Renal pelvis (tissue), 4 donors: ENCODE data around the gene SLC35F6. TPM values are rescaled to one million over a fixed set of nuclear protein-coding genes. Genes with fewer than 3 reads are reported as not detected.
"Not testable (repeated sequence)": the region's sequence is repeated elsewhere in the genome, so short reads cannot be mapped to it uniquely, and the experiment has no call there.

Experiments
- DNase-seq: peaks from one replicate; pipeline ENCODE4 v3.0.0-alpha.2; 2013
- polyA plus RNA-seq, 3 donors: library from polyadenylated mRNA; unstranded; fragments of 120-200 nt; gene quantifications; one replicate each; pipeline ENCODE4 v1.2.1, GENCODE V29; 2013; ENCODE audit not compliant: insufficient read length in 3 of 3

SLC35F6 gene
- polyA plus RNA-seq, 3 donors, result 16.1 to 18.2 (median 18.1) TPM

DNA sequence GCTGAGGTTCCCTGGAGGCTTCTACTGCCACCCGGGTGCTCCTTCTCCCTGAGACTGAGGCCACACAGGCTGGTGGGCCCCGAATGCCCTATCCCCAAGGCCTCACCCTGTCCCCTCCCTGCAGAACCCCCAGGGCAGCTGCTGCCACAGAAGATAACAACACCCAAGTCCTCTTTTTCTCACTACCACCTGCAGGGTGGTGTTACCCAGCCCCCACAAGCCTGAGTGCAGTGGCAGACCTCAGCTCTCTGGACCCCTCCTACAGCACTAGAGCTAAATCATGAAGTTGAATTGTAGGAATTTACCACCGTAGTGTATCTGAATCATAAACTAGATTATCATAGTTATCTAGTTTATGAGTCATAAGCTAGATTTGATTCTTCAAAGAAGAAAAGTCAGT is 14.4 kb downstream of the SLC35F6 start:
- no peak for DNase-seq

DNA sequence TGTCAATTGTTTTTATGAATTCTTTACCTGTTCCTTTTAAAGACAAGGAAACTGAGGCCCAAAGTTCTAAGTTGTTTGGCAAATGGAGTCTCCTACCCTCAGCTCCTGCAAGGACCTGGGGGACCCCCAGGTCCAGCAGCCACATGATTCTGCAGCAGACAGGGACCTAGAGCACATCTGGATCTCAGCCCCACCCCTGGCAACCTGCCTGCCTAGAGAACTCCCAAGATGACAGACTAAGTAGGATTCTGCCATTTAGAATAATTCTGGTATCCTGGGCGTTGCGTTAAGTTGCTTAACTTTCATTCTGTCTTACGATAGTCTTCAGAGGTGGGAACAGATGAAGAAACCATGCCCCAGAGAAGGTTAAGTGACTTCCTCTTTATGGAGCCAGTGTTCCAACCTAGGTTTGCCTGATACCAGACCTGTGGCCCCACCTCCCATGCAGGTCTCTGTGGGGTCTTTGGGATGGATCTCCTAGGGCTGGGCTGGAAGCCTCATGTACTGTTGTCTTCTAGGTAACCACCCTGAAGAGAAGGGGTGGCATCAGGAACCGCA is 16.2 kb downstream of the SLC35F6 start:
- DNase-seq, result no peak

DNA sequence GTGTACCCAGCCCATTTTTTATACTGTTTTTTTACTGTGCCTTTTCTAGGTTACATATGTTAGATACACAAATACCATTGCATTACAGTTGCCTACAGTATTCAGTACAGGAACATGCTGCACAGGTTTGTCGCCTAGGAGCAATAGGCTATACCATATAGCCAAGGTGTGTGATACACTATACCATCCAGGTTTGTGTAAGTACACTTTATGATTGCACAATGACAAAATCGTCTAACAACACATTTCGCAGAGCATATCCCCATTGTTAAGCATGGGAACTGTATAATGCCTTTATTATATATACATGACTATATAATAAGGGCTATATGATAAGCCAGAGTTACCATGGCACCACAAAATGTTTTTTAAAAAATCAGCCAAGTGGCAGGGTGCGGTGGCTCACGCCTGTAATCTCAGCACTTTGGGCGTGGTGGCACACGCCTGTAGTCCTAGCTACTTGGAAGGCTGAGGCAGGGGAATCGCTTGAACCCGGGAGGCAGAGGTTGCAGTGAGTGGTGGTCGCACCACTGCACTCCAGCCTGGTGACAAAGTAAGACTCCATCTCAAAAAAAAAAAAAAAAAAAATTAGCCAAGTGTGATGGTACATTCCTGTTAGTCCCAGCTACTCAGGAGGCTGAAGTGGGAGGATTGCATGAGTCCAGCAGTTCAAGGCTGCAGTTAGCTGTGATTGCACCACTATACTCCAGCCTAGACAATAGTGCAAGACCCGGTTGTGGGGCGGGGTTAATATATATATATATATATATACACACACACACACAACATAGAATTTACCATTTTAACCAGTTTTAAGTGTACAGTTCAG is 19.0 kb downstream of the SLC35F6 start:
- no peak for DNase-seq

DNA sequence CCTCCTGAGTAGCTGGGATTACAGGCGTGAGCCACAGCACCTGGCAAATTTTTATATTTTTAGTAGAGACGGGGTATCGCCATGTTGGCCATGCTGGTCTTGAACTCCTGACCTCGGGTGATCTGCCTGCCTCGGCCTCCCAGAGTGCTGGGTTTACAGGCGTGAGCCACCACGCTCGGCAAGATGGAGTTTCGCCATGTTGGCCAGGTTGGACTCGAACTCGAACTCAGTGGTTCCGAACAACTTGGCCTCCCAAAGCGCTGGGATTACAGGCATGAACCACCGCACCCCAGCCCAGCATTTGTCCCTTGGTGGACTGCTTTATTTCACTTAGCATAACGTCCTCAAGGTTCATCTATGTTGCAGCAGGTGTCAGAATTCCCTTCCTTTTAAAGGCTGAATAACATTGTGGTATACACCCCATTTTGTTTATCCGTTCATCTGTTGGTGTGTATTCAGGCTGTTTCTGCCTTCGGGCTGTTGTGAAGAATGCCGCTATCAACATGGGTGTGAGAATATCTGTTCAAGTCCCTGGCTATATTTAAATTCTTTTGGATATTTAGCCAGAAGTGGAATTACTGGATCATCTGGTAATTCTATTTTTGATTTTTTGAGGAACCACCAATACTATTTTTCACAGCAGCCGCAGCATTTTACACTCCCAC is 20.6 kb downstream of the SLC35F6 start:
- no peak for DNase-seq

DNA sequence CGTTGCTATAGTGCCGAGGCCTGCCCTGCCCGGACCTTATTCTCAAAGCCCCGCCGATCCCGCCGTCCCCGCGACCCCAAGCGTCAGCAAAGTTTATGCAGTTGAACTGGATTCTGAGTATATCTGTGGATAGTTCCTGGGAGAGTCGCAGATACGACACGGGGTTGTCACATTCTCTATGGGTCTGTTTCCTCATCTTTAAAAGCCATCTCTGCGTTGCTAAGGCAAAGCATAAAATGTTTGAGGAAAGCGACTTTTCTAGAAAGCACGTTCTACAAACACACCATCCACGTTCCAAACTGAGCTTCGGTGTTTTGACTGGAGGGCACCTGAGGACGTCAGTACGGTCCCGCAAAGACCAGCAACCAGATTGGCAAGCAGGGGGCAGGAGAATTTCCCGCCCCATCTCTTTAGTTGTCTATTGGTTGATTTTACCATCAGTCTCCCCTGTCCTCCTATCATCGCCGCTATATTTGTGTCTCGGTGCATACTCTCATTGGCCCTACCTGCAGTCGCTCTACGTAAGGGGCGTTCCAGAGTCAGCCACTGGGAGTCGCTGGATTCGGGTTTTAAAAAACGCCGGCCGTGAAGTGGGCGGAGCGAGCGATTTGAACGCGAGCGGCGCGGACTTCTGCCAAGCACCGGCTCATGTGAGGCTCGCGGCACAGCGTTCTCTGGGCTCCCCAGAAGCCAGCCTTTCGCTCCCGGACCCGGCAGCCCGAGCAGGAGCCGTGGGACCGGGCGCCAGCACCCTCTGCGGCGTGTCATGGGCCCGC is 21.5 kb downstream of the SLC35F6 start, which contains the start of gene CENPA:
TSS of gene CENPA (plus strand) at position 626 of the 776 bp plus-strand sequence. CDS start at position 767, 141 bp downstream.
- DNase-seq, result peak; percentile 99

DNA sequence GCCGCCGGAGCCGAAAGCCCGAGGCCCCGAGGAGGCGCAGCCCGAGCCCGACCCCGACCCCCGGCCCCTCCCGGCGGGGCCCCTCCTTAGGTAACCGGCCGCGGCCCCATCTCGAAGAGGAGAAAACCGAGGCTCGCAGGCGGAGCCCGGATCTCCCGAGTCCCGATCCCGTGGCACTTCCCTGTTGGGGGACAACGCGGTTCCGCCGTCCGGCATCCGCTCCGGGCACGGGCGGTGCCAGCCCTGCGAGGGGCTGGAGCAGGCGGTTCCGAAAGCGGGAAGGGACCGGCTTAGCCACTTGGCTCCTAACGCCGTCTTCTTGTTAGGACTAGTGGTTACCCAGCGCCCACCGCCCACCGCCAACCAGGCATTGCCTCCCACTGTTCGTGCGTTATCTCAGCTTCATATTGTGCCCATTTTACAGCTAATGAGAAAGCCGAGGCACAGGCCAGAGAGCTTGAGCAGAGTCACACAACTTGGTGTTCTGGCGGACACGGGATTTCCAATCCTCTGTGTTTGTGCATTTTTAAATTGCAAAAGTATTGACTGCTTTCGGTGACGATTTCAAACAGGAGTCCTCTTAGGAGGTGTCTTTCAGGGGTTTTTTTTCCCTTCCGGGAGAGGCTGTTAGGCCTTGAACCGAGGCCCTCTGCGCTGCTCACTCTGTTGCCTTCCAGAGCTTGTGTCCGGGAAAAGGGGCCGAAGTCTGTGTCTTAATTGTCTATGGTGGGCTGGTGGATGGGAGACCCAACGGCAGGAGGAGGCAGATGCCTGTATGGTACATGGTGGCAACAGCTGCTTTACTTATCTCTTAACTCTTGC is 22.3 kb downstream of the SLC35F6 start:
- DNase-seq, result no peak

DNA sequence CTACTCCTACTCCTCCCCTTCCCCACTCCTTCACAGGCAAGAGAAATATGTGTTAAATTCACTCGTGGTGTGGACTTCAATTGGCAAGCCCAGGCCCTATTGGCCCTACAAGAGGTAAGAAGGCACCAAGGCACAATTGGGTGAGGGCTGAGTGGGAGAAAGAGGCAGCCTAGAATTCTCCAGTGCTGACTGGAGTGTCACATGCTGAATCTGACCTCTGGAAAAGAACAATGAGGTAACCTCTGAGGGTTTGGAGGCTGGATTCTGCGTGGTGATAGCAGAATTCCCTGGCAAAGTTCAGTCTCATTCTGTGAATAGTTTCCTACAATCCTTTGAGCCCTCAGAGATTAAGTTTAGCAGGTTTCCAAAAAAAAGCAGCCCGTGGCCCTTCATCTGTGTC is 28.6 kb downstream of the SLC35F6 start:
- no peak for DNase-seq

DNA sequence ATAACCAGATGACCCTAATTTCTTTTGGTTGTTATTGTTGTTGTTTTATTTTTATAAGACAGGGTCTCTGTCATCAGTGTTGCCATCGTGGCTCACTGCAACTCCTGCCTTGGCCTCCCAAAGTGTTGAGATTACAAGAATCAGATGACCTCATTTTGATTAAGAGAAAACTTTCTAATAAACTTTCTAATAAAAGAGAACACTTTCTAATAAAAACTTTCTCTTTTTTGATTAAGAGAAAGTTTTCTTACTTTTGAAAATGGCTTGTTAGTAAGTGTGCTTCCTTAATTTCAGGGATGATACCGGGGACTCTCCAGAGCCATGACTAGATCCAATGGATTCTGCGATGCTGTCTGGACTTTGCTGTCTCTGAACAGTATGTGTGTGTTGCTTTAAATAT is 29.4 kb downstream of the SLC35F6 start:
- no peak for DNase-seq

DNA sequence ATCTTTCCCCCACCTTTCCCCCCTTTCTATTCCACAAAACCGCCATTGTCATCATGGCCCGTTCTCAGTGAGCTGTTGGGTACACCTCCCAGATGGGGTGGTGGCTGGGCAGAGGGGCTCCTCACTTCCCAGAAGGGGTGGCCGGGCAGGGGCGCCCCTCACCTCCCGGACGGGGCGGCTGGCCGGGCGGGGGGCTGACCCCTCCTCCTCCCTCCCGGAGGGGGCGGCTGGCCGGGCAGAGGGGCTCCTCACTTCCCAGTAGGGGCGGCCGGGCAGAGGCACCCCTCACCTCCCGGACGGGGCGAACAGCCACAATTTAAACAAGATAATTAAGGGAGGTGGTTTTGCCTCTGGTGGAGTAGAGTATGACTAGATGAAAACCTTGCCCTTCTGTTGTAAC is 31.1 kb downstream of the SLC35F6 start:
- not testable (repeated sequence) for DNase-seq

DNA sequence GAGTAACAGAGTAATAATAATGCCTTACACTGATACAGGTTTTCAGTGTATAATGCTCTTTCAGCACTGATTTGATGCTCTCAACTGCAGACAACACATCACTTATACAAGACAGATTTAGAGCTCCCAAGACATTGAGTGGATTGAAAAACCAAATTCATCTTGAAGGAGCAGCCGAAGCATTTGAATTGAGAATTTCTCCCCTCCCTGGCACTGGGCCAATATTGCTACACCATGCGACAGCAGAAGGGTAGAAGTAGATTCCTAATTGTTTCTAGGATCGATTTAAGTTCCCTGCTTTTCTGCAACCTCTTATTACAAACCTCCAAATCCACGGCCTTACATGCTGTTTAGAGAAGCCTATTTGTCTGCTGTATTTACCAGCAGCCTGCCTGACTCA is 37.2 kb downstream of the SLC35F6 start:
- no peak for DNase-seq

DNA sequence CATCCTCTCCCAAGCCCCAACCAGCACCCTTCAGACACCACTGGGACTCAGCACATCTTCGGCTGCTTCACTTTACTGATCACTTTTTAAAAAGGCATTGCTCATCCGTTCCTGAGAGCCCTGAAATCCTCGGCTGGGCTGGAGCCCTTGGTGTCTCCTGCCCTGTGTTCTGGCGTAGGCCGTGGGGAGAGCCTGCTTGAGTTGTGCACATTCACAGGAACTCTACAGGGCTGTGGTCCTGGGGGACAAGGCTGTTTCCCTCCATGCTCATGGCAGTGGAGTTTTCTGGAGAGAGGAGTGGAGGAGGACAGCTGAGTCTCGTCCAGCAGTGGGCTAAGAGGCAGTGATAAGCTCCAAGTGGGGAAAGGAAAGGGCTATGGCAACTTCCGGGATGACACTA is 37.7 kb downstream of the SLC35F6 start:
- DNase-seq, result no peak

DNA sequence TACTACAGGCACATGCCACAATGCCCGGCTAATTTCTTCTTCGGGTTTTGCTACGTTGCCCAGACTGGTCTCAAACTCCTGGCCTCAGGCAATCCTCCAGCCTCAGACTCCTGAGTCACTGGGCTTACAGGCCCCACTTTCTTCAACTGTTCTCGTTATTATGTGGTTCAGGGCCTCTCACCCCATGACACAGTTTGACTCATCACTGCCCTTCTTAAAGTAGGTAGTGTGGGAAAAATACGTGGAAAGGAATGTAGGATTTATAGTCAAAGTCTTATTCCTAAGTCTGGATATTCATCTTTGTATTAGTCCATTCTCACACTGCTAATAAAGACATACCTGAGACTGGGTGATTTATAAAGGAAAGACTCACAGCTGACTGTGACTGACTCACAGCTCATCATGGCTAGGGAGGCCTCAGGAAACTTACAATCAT is 41.2 kb downstream of the SLC35F6 start:
- no peak for DNase-seq

DNA sequence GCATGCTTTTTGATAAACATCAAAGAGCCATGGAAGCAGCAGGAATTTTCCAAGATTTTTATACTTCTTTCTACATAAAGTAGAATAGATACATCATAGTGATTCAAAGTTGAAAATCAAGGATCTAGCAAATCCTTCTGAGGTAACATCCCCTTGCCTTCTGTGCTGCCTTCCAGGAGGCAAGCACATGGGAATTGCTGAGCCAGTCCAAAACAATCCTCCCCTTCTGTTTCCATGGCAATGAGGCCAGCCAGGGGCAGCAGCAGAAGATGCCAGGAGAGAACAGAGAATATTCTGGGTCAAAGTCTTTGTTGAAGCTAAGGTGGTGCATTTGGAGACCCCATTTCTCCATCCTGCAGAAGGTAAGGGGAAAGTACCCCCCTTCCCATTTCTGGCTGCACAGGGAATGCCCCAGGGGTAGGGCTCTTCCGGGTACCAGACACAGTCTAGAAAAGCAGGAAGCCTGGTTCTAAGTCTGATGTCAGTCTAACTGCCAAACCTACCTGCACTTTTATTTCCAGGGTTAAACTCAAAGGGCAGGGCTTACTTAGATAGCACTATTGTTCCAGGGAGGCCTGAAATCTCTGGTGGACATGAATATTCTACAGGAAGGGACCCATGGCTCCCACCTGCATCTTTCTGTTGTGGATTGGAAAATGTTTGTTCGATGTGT is 43.8 kb downstream of the SLC35F6 start:
- DNase-seq, result peak; percentile 50

DNA sequence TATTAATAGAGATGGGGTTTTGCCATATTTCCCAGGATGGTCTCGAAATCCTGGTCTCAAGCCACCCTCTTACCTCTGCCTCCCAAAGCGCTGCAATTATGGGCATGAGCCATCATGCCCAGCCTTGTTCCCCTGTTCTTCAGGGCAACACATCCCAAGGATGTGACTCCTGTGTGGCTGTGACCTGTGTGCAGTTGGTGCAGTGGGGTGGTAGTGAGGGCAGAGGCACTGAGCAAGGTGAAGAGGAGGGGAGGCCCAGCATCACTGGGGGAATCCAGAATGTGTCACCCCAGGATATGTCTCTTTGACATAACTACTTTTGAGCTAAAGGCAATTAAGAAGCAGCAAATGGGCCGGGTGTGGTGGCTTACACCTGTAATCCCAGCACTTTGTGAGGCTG is 45.1 kb downstream of the SLC35F6 start:
- no peak for DNase-seq

DNA sequence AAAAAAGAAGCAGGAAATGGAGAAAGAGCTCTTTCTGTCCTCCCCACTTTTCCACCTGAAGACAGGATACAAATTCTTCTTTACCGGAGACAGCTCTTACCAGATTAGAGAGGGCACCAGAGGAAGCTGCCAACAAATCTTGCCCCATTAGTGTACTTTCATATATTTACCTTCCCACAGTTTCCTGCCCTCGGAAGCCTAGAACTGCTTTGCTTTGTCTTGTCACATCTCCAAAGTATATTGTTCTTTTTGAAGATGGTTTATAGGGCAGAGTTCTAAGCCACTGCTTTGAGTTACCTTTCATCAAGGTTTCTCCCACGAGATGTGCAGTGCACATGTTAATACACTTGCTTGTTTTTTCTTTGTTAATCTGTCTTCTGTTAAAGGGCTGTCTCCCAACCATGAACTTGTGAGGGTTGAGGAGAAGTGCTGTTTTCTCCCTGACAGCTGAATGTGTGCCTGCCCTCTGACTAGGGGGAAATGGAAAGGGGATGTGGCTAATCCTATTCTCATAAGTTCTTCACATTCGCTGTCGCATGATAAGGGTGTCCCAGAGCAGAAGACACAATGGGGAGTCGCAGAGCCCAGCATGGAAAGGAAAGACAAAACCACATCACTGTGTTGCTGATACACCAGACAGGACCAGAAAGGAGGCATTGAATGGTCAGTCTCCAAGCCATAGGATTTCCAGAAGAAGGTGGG is 45.9 kb downstream of the SLC35F6 start:
- no peak for DNase-seq

DNA sequence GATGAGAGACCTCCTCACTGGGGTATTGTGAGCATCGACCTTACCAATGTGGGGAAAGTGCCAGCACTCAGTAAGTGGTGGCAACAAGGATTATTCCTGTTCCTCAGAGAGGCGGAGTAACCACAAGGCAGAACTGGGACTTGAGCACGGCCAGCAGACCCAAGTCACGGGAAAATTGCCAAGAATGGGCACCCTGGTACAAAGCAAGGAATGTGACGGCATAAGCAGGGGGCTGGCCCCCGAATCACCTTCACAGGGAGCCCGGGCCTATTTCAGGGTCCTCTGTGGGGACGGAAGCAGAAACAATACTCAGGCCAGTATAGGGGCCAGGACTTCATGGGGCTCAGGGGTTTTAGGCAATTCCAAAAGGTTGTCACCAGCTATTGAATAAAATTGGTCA is 47.2 kb downstream of the SLC35F6 start:
- DNase-seq, result no peak

DNA sequence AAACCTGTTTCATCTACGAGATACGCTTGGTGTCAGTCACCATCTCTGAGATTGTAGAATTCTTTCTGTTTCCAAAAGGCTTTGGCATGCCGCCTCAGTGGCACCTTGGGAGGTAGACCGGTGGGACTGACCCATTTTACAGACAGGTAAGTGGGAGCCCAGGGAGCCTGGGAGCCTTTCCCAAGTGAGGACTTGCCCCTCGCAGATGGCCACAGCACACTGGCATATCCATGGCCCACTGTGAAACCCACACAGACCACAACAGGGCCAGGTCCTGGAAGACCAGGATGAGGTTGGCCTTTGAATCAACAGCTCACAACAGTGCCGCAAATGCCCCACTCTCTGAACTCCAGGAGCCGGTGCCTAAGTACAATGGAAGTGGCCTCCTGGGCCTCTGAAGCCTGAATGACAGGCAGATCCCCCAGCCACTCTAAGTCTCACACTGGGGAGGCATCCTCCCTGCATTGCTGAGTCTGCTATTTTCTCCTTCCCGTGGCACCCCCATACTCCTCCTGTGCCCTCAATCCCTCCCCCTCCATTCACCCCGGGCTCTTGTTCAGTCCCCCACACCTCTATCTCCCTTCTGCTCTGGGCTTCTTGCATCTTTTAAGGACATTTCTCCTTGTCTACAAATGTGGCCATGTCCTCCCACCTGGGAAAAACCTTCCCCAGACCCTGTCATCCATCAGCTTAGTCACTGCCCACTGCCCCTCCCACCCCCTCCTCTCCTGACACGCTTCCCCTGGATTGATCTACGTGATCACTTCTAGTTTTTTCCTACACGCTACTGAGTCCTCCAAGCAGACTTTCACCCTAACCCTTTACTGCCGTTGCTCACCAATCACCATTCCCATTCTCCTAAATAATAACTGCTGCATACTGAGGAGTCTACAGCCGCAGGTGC is 48.0 kb downstream of the SLC35F6 start:
- DNase-seq, result no peak

DNA sequence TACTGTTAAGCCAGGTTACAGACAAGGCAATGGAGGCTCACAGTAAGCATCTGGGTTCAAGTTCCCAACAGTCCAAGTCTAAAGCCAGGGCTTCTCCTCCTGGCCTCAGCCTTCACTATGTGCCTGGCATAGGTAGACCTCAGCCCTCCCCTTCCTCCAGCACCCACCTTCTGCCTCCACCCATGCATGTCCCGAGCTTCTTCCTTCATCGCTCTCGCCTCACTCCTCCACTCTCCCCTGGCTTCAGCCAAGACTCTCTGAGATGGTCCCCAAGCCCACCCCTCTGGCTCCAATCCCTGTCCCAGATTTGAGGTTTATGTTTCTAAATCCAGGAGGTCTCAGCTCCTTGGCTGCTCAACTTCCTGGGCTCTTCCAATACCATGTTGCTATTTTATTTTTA is 48.6 kb downstream of the SLC35F6 start:
- no peak for DNase-seq
